ENCODE results near the gene CACNA2D3.

CACNA2D3 gene

GRCh38 chr3:54901906-54902685 is 779.7 kb downstream of the CACNA2D3 start:
- TF ChIP-seq, protein P1, sequence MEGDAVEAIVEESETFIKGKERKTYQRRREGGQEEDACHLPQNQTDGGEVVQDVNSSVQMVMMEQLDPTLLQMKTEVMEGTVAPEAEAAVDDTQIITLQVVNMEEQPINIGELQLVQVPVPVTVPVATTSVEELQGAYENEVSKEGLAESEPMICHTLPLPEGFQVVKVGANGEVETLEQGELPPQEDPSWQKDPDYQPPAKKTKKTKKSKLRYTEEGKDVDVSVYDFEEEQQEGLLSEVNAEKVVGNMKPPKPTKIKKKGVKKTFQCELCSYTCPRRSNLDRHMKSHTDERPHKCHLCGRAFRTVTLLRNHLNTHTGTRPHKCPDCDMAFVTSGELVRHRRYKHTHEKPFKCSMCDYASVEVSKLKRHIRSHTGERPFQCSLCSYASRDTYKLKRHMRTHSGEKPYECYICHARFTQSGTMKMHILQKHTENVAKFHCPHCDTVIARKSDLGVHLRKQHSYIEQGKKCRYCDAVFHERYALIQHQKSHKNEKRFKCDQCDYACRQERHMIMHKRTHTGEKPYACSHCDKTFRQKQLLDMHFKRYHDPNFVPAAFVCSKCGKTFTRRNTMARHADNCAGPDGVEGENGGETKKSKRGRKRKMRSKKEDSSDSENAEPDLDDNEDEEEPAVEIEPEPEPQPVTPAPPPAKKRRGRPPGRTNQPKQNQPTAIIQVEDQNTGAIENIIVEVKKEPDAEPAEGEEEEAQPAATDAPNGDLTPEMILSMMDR (IDR thresholded peaks at IDR 0.05; ENCODE audit: extremely low read depth, missing control alignments), result no peak
- DNase-seq (ENCODE audit: low spot score), result no peak

DNA sequence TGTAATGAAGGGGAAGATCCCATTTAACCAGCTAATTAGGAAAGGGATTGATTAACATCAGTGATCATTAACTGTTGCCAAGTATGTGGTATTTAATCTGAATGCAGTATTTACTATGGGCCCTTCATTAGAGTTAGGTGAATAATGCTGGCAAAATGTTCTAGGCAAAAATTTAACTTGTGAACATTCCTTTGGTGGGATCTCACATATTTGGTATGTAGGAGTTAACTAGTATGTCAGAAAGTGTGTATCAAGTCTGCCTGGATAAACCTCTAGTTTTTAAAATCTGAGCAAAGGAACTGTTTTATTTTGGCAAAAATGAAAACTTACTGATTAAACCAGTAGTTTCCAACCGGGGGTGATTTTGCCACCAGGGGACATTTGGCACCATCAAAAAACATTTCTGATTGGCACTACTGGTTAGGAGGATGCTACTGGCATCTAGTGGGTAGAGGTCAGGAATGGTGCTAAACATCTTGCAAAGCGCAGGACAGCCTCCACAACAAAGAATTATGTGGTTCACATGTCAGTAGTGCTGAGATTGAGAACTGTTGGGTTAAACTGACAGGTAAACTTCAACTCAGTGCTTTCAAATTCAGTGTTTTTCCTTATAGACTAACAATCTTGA is 783.0 kb downstream of the CACNA2D3 start:
- no peak for DNase-seq (ENCODE audit: low spot score)
- TF ChIP-seq, protein P1 (IDR thresholded peaks at IDR 0.05; ENCODE audit: extremely low read depth, missing control alignments), result no peak

DNA sequence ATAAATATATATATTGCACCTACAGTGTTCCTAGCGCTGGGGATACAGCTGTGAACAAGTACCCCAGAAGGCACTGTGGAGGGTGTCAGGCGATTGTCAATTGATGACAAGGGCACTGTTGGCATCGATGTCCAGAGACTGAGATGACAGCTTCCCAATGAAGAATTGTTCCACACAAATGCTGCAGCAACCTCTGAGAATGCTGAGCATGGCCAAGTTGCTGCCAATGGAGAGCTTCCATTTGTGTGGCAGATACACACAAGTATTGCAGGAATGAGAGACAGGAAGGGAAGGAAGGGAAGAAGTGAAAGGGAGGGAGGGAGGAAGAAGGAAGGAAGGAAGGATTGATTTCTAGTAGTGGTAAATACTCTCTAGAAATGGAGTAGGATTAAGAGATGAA is 783.6 kb downstream of the CACNA2D3 start:
- TF ChIP-seq, protein P1 (IDR thresholded peaks at IDR 0.05; ENCODE audit: extremely low read depth, missing control alignments), result no peak
- DNase-seq (ENCODE audit: low spot score), result no peak

DNA sequence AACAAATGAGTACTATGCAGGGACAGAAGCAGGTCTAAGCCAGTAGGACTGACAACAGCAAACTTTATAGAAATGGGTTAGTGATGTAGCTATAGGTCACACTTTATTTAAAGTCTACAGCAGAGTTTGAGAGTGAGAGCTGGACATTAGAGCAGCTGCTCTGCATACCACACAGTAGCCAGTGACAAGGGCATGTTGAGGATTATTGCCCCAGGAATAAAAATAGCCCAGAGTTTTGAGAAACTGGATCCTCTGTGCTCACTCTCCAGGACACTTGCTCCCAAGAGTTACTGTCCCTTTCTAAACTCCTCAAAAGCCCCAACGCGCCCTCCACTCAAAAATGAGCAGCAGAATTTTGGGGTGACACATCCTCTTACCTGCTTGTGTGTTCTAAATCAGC is 784.4 kb downstream of the CACNA2D3 start:
- no peak for DNase-seq (ENCODE audit: low spot score)
- TF ChIP-seq, protein P1 (IDR thresholded peaks at IDR 0.05; ENCODE audit: extremely low read depth, missing control alignments), result no peak

DNA sequence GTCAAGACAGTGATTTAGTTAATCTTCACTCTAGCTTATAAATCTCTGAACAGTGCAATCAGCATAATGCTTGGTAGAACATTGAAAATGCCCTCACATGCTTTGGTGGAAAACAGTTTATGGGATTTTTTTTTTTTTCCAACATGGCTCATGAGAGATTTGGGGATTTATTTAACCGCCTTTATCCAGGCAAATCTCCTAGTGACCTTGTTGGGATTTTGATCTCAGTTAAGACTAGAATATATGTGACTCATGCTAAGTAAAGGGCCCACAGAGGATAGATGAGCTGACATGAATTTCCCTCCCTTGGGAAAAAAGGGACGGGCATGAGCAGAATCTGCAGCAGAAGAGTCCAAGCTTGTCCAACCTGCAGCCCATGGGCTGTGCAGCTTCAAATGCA is 786.8 kb downstream of the CACNA2D3 start:
- TF ChIP-seq, protein P1 (IDR thresholded peaks at IDR 0.05; ENCODE audit: extremely low read depth, missing control alignments), result no peak
- no peak for DNase-seq (ENCODE audit: low spot score)

DNA sequence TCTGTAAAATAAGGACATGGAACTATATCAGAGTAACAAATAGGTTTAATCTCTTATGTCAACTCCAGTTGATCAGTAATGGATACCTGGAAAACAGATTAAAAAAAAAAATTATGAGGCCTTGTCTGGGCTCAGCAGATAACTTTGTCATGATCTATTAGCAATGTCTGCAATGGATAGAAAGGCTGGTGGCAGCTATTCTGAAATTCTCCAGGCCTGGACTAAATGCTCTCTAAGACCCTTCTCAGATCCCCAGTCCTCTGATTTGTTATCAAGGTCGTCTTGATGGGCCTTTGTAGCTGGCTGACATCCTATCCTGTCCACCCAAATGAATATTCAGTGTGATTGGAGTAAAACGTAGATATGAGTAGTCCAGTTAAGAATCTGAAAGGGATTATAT is 791.8 kb downstream of the CACNA2D3 start:
- TF ChIP-seq, protein P1 (IDR thresholded peaks at IDR 0.05; ENCODE audit: extremely low read depth, missing control alignments), result no peak

GRCh38 chr3:54915181-54915580 is 792.8 kb downstream of the CACNA2D3 start:
- DNase-seq (ENCODE audit: low spot score), result no peak
- TF ChIP-seq, protein P1 (IDR thresholded peaks at IDR 0.05; ENCODE audit: extremely low read depth, missing control alignments), result no peak

More for the DNA sequence above, 791.8 kb downstream of the CACNA2D3 start:
- no peak for DNase-seq (ENCODE audit: low spot score)
